A549 (cell line): Measurements from ENCODE around the gene IPPK. TPM values are rescaled to one million over a fixed set of nuclear protein-coding genes. Genes with fewer than 3 reads are reported as not detected.

ENCODE experiments used
- ATAC-seq, 2 experiments: fragments of 200-7000 bp in 1 of 2; fragments of >200 bp in 1 of 2; cut with Nextera tagmentation in 1 of 2; cut with Tn5 transposase in 1 of 2; 3 replicates each; pipeline versions ENCODE4 v1.8.0 to v1.9.1; 2018 to 2020; ENCODE audit warnings: mild to moderate bottlenecking in 1 of 2, moderate library complexity in 1 of 2
- CTCF ChIA-PET: fragments of 300-600 bp; sonication (Branson Sonifier 250); formaldehyde crosslinking; extraction: SDS; loops from one replicate; lab custom pipeline; 2021; ENCODE audit warnings: antibody characterized with exemption, inconsistent platforms; lab: Yijun Ruan, JAX
- POLR2A ChIA-PET: fragments of 350-600 bp; formaldehyde crosslinking; extraction: SDS; loops from one replicate; lab custom pipeline; 2021; ENCODE audit warnings: antibody characterized with exemption, inconsistent platforms; lab: Yijun Ruan, JAX
- DNase-seq, 2 experiments: peaks; one replicate each; pipeline versions ENCODE4 v3.0.0 to v3.0.0-alpha.2; 2011 to 2016; ENCODE audit warnings: low read depth in 1 of 2, low spot score in 1 of 2
- FAIRE-seq: peaks from 2 replicates; lab custom pipeline; 2011; peaks lifted over from hg19 to GRCh38; lab: Jason Lieb, UNC
- H3K27ac ChIP-seq, 2 experiments: fragments of >200 bp; sonication (Bioruptor Twin); formaldehyde crosslinking; 3 replicates each; pipeline ENCODE4 v1.5.1; 2016 to 2017
- H3K4me1 ChIP-seq: fragments of >200 bp; sonication (Bioruptor Twin); formaldehyde crosslinking; 3 replicates; pipeline ENCODE4 v1.6.1; 2016
- H3K4me2 ChIP-seq: fragments of >200 bp; sonication (Bioruptor Twin); formaldehyde crosslinking; 3 replicates; pipeline ENCODE4 v1.6.1; 2016
- H3K4me3 ChIP-seq: fragments of >200 bp; sonication (Bioruptor Twin); formaldehyde crosslinking; 3 replicates; pipeline ENCODE4 v1.5.1; 2016
- H3K9me3 ChIP-seq: fragments of >200 bp; sonication (Bioruptor Twin); formaldehyde crosslinking; 3 replicates; pipeline ENCODE4 v1.6.1; 2016
- BHLHE40 ChIP-seq: IDR thresholded peaks from 2 replicates; pipeline ENCODE4 v1.6.1; 2012; ENCODE audit warnings: low read depth, low read length, inconsistent platforms
- CEBPB ChIP-seq, 2 experiments: fragments of >200 bp in 1 of 2; sonication (Bioruptor Twin) in 1 of 2; formaldehyde crosslinking in 1 of 2; IDR thresholded peaks; 2 replicates each; pipeline ENCODE4 v1.6.1; 2012 to 2016
- CHD4 ChIP-seq: fragments of 200-600 bp; sonication (generic); IDR thresholded peaks from 2 replicates; pipeline ENCODE4 v1.6.1; 2016; ENCODE audit warnings: antibody characterized with exemption, mild to moderate bottlenecking, borderline replicate concordance
- EHF ChIP-seq: fragments of 250-450 bp; sonication (Bioruptor Pico); IDR thresholded peaks from 2 replicates; pipeline ENCODE4 v1.5.0; 2020; ENCODE audit warnings: mild to moderate bottlenecking
- EP300 ChIP-seq, 2 experiments: fragments of >200 bp; sonication (Bioruptor Twin); formaldehyde crosslinking; IDR thresholded peaks; 2 replicates in 1 of 2; 3 replicates in 1 of 2; pipeline ENCODE4 v1.6.1; 2016 to 2017
- ESRRA ChIP-seq: fragments of 150-350 bp; IDR thresholded peaks from 2 replicates; pipeline ENCODE4 v1.6.1; 2014; ENCODE audit warnings: mild to moderate bottlenecking, low read length, borderline replicate concordance
- GATA3 ChIP-seq: IDR thresholded peaks from 2 replicates; pipeline ENCODE4 v1.6.1; 2012; ENCODE audit warnings: borderline replicate concordance
- HEYL ChIP-seq: fragments of 250-450 bp; sonication (Bioruptor Pico); IDR thresholded peaks from 2 replicates; pipeline ENCODE4 v1.8.0; 2021; ENCODE audit warnings: mild to moderate bottlenecking, moderate library complexity
- HOXB13 ChIP-seq: fragments of 250-450 bp; sonication (Bioruptor Pico); IDR thresholded peaks from 2 replicates; pipeline ENCODE4 v1.5.0; 2020; ENCODE audit warnings: low read depth, mild to moderate bottlenecking, moderate library complexity
- KDM5A ChIP-seq: fragments of 200-600 bp; sonication (generic); IDR thresholded peaks from 2 replicates; pipeline ENCODE4 v1.6.1; 2016; ENCODE audit warnings: antibody characterized with exemption, mild to moderate bottlenecking
- MAFK ChIP-seq: fragments of 450-650 bp; IDR thresholded peaks from 2 replicates; pipeline ENCODE4 v1.6.1; 2014; ENCODE audit not compliant: partially characterized antibody
- MAX ChIP-seq: IDR thresholded peaks from 2 replicates; pipeline ENCODE4 v1.6.1; 2012
- PHF8 ChIP-seq: fragments of 200-600 bp; sonication (generic); IDR thresholded peaks from 2 replicates; pipeline ENCODE4 v1.6.1; 2016; ENCODE audit warnings: low read depth, mild to moderate bottlenecking, antibody characterized with exemption, moderate library complexity, borderline replicate concordance
- POLR2AphosphoS2 ChIP-seq: conservative IDR thresholded peaks from 2 replicates; pipeline ENCODE4 v1.6.1; 2012; ENCODE audit warnings: low read length, improper control_type of control experiment, inconsistent platforms
- RAD21 ChIP-seq, 2 experiments: fragments of >200 bp in 1 of 2; sonication (Bioruptor Twin) in 1 of 2; formaldehyde crosslinking in 1 of 2; IDR thresholded peaks in 1 of 2; conservative IDR thresholded peaks in 1 of 2; 2 replicates in 1 of 2; 3 replicates in 1 of 2; pipeline ENCODE4 v1.6.1; 2012 to 2018; ENCODE audit warnings: inconsistent platforms in 1 of 2
- RCOR1 ChIP-seq: fragments of 150-350 bp; IDR thresholded peaks from 2 replicates; pipeline ENCODE4 v1.6.1; 2014; ENCODE audit warnings: antibody characterized with exemption, low read length, low read depth
- REST ChIP-seq: fragments of 200-600 bp; sonication (generic); IDR thresholded peaks from 2 replicates; pipeline ENCODE4 v1.6.1; 2016; ENCODE audit warnings: antibody characterized with exemption, mild to moderate bottlenecking, moderate library complexity
- RFX5 ChIP-seq: fragments of 450-650 bp; IDR thresholded peaks from 2 replicates; pipeline ENCODE4 v1.7.1; 2014; ENCODE audit warnings: antibody characterized with exemption, mild to moderate bottlenecking, moderate library complexity
- SREBF2 ChIP-seq: fragments of 450-650 bp; IDR thresholded peaks from 2 replicates; pipeline ENCODE4 v1.6.1; 2014; ENCODE audit warnings: mild to moderate bottlenecking, moderate library complexity
- TP53 ChIP-seq: fragments of 250-450 bp; sonication (Bioruptor Pico); IDR thresholded peaks from 2 replicates; pipeline ENCODE4 v1.5.0; 2021; ENCODE audit warnings: mild to moderate bottlenecking, moderate library complexity
- USF2 ChIP-seq: fragments of 450-650 bp; IDR thresholded peaks from 2 replicates; pipeline ENCODE4 v1.6.1; 2014; ENCODE audit warnings: antibody characterized with exemption
- ZC3H11A ChIP-seq: fragments of 450-650 bp; IDR thresholded peaks from 2 replicates; pipeline ENCODE4 v1.6.1; 2014; ENCODE audit warnings: antibody characterized with exemption, mild to moderate bottlenecking
- ZNF302 ChIP-seq: fragments of 250-450 bp; sonication (Bioruptor Pico); IDR thresholded peaks from 2 replicates; pipeline ENCODE4 v1.9.0; 2021; ENCODE audit warnings: inconsistent platforms, mild to moderate bottlenecking, moderate library complexity
- WGBS: methylation state at CpG from one replicate; pipeline ENCODE4 v1.1.6; 2017; ENCODE audit errors: missing lambda C conversion rate; 5-methylcytosine and 5-hydroxymethylcytosine counted together
- polyA plus RNA-seq, 4 experiments: library from polyadenylated mRNA; depleted of rRNA in 3 of 4; stranded (reverse); fragments of >200 nt; fragmentation: RNase III in 1 of 4; extraction: RNeasy Plus Mini Kit Qiagen cat#74134 plus additional on column Dnase treatment in 1 of 4; gene quantifications; 2 replicates in 3 of 4; 3 replicates in 1 of 4; pipeline ENCODE4 v1.2.3, GENCODE V29; 2011 to 2017

IPPK gene
- polyA plus RNA-seq, 2 of the 4 experiments (the other 2 are of a cell fraction), result 12.2 to 20.0 TPM

- ChIA-PET CTCF (interaction anchor here (1.6 kb wide), 1 partner anchor 523 kb away, joined by 4 read pairs; no protein-coding TSS in a partner anchor), POLR2A (no interaction called here)
- ATAC-seq (no peak), DNase-seq (no peak), FAIRE-seq (no peak)
- no peak overlapping the region for H3K4me2 ChIP-seq
- H3K9me3 ChIP-seq, result no peaks in the 10 kb centered on the region
- 73% methylated on average over 5 of the region's 5 CpGs for WGBS
- H3K4me3 ChIP-seq, result no peak overlapping the region
- TF ChIP-seq BHLHE40 (no peak), ESRRA (peak; percentile 33; the same call in 1 of the 2 replicates)
- no peak overlapping the region for H3K27ac ChIP-seq
- no peaks in the 10 kb centered on the region for H3K4me1 ChIP-seq
Measured at GRCh38 chr9:92661127-92661526, 8.8 kb downstream of the IPPK start.

- Histone ChIP-seq H3K4me1 (no peaks in the 10 kb centered on the region), H3K4me2 (no peak overlapping the region), H3K9me3 (no peaks in the 10 kb centered on the region), H3K27ac (no peak overlapping the region), H3K4me3 (no peak overlapping the region)
- 85% methylated on average over 4 of the region's 4 CpGs for WGBS
- POLR2A ChIA-PET, result interaction anchor here (1.8 kb wide), 1 partner anchor 10 kb away, joined by 9 read pairs; the partner anchor contains the start of gene IPPK
- DNase-seq (no peak), FAIRE-seq (no peak), ATAC-seq (no peak)
- CTCF ChIA-PET, result interaction anchor here (1.0 to 1.7 kb wide), 2 partner anchors 11 to 25 kb away, joined by 3 to 5 read pairs; no protein-coding TSS in a partner anchor
- TF ChIP-seq EP300 (IDR thresholded peaks at IDR 0.05) (no peak), POLR2AphosphoS2 (no peak)
Measured at GRCh38 chr9:92660266-92660665, 9.7 kb downstream of the IPPK start.

- no peaks in the 10 kb centered on the region for H3K4me1 ChIP-seq
- H3K4me2 ChIP-seq, result no peak overlapping the region
- no peak overlapping the region for H3K27ac ChIP-seq
- FAIRE-seq (no peak), ATAC-seq (no peak), DNase-seq (no peak)
- CTCF ChIA-PET, result interaction anchor here (0.6 to 1.7 kb wide), 3 partner anchors 11 to 119 kb away, joined by 3 to 5 read pairs (median 5); no protein-coding TSS in a partner anchor
- 93% methylated on average over 10 of the region's 10 CpGs for WGBS
- no peaks in the 10 kb centered on the region for H3K9me3 ChIP-seq
- POLR2A ChIA-PET, result interaction anchor here (1.8 kb wide), 1 partner anchor 11 kb away, joined by 9 read pairs; the partner anchor contains the start of gene IPPK
- no peak overlapping the region for H3K4me3 ChIP-seq
- TF ChIP-seq SREBF2 (no peak), ZC3H11A (no peak), RFX5 (no peak), CEBPB (IDR thresholded peaks at IDR 0.05) (no peak), PHF8 (no peak), HEYL (CRISPR knock-in tag) (no peak), REST (no peak)
Measured at GRCh38 chr9:92659601-92660000, 10.3 kb downstream of the IPPK start.

GRCh38 chr9:92658611-92659010, 11.3 kb downstream of the IPPK start:
- POLR2A ChIA-PET, result no interaction called here
- TF ChIP-seq HOXB13 (CRISPR knock-in tag) (no peak), MAFK (no peak), RCOR1 (no peak), KDM5A (no peak), RAD21 (conservative IDR thresholded peaks at IDR 0.05 in 1 of 2, IDR thresholded peaks at IDR 0.05 in 1 of 2) (no peak), REST (no peak), MAX (no peak), CHD4 (no peak), GATA3 (no peak), EHF (CRISPR knock-in tag) (no peak), USF2 (no peak), ZNF302 (CRISPR knock-in tag) (no peak), TP53 (CRISPR knock-in tag) (no peak), POLR2AphosphoS2 (no peak)

More at GRCh38 chr9:92658611-92659010, 11.3 kb downstream of the IPPK start:
- Histone ChIP-seq H3K4me3 (no peak overlapping the region), H3K27ac (no peak overlapping the region), H3K4me1 (no peaks in the 10 kb centered on the region), H3K9me3 (no peaks in the 10 kb centered on the region), H3K4me2 (no peak overlapping the region)
- FAIRE-seq, result no peak
- no peak for DNase-seq
- WGBS, result 99% methylated on average over 4 of the region's 4 CpGs
- ATAC-seq, result no peak
- CTCF ChIA-PET, result no interaction called here
